ENCODE measurements around the gene FMNL2. TPM values are rescaled to one million over a fixed set of nuclear protein-coding genes. Genes with fewer than 3 reads are reported as not detected.

Gene FMNL2
- total and polyA plus RNA-seq, 2 experiments from 2014 or later, result 16.5 to 45.4 TPM

GRCh38 chr2:152307863-152308262 lies 27.1 kb upstream of the FMNL2 start:
- Mint-ChIP-seq H3K36me3 (ENCODE audit: low read depth) (no peaks in the 10 kb centered on the region), H3K4me1 (peaks cover 4% of the 10 kb centered on the region; the same call in 2 of the 3 replicates), H3K27me3 (ENCODE audit: insufficient read depth, low read depth, poor library complexity) (no peaks in the 10 kb centered on the region), H3K4me3 (no peak overlapping the region), H3K9me3 (no peaks in the 10 kb centered on the region), H3K27ac (no peak overlapping the region)
- Histone ChIP-seq H3K4me1 (ENCODE audit: insufficient read depth) (no peaks in the 10 kb centered on the region), H2AFZ (no peak overlapping the region), H4K20me1 (replicated peaks; ENCODE audit: insufficient read depth) (no peaks in the 10 kb centered on the region), H3K4me3 (no peak overlapping the region), H3K36me3 (ENCODE audit: insufficient read depth) (no peaks in the 10 kb centered on the region), H3K27me3 (ENCODE audit: insufficient read depth) (no peaks in the 10 kb centered on the region), H3K4me2 (no peak overlapping the region), H3K27ac (ENCODE audit: low read depth) (no peak overlapping the region), H3K79me2 (replicated peaks; ENCODE audit: insufficient read depth) (no peaks in the 10 kb centered on the region), H3F3A (replicated peaks; ENCODE audit: low read depth) (no peaks in the 10 kb centered on the region), H3K9me2 (ENCODE audit: insufficient read depth) (no peaks in the 10 kb centered on the region)
- DNase-seq (ENCODE audit: low spot score) (no peak), ATAC-seq (no peak)
- no peak for TF ChIP-seq ZNF462 (CRISPR knock-in tag; IDR thresholded peaks at IDR 0.05)
- no peak for TF ChIP-seq NANOG (IDR thresholded peaks at IDR 0.05; ENCODE audit: borderline replicate concordance)
- no peak for TF ChIP-seq CREB1 (CRISPR knock-in tag; IDR thresholded peaks at IDR 0.05; ENCODE audit: low read depth)
- TF ChIP-seq, protein P1, sequence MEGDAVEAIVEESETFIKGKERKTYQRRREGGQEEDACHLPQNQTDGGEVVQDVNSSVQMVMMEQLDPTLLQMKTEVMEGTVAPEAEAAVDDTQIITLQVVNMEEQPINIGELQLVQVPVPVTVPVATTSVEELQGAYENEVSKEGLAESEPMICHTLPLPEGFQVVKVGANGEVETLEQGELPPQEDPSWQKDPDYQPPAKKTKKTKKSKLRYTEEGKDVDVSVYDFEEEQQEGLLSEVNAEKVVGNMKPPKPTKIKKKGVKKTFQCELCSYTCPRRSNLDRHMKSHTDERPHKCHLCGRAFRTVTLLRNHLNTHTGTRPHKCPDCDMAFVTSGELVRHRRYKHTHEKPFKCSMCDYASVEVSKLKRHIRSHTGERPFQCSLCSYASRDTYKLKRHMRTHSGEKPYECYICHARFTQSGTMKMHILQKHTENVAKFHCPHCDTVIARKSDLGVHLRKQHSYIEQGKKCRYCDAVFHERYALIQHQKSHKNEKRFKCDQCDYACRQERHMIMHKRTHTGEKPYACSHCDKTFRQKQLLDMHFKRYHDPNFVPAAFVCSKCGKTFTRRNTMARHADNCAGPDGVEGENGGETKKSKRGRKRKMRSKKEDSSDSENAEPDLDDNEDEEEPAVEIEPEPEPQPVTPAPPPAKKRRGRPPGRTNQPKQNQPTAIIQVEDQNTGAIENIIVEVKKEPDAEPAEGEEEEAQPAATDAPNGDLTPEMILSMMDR (conservative IDR thresholded peaks at IDR 0.05; ENCODE audit: low read depth in 2 of 2), result no peak
